RWPE2 (cell line): ENCODE results near the gene MPV17L2.

ENCODE experiments used
- ATAC-seq: fragments of 200-7000 bp; cut with Tn5 transposase; 3 replicates; pipeline ENCODE4 v1.9.1; 2021; ENCODE audit warnings: low read depth
- DNase-seq: peaks from one replicate; pipeline ENCODE4 v3.0.0-alpha.2; 2020; ENCODE audit warnings: low spot score
- H3K27ac ChIP-seq: fragments of 450-650 bp; 2 replicates; pipeline ENCODE4 v1.5.1; 2017; ENCODE audit warnings: mild to moderate bottlenecking; ENCODE audit not compliant: poor library complexity, severe bottlenecking
- H3K27me3 ChIP-seq: fragments of 250-450 bp; sonication (Bioruptor Pico); 2 replicates; pipeline ENCODE4 v1.5.1; 2021; ENCODE audit warnings: mild to moderate bottlenecking, moderate library complexity; ENCODE audit not compliant: insufficient read depth, poor library complexity, severe bottlenecking
- H3K36me3 ChIP-seq: fragments of 250-450 bp; sonication (Bioruptor Pico); 2 replicates; pipeline ENCODE4 v1.5.1; 2020; ENCODE audit warnings: low read depth, mild to moderate bottlenecking, moderate library complexity
- H3K4me1 ChIP-seq: fragments of 250-450 bp; sonication (Bioruptor Pico); 2 replicates; pipeline ENCODE4 v1.5.1; 2021; ENCODE audit warnings: mild to moderate bottlenecking, moderate library complexity; ENCODE audit not compliant: insufficient read depth, poor library complexity, severe bottlenecking
- H3K4me3 ChIP-seq: fragments of 250-450 bp; sonication (Bioruptor Pico); 2 replicates; pipeline ENCODE4 v1.5.1; 2021; ENCODE audit warnings: mild to moderate bottlenecking, moderate library complexity; ENCODE audit not compliant: severe bottlenecking
- H3K9me3 ChIP-seq: fragments of 250-450 bp; sonication (Bioruptor Pico); 2 replicates; pipeline ENCODE4 v1.5.1; 2021; ENCODE audit warnings: mild to moderate bottlenecking, moderate library complexity; ENCODE audit not compliant: severe bottlenecking
- CTCF ChIP-seq: fragments of 450-650 bp; IDR thresholded peaks from one replicate; pipeline ENCODE4 v1.5.1; 2017; ENCODE audit warnings: mild to moderate bottlenecking, moderate library complexity; ENCODE audit not compliant: poor library complexity, severe bottlenecking

The MPV17L2 gene

GRCh38 chr19:18232540-18233223 lies 39.7 kb downstream of the MPV17L2 start:
- Histone ChIP-seq H3K27ac (no peak overlapping the region), H3K9me3 (no peaks in the 10 kb centered on the region), H3K4me1 (no peaks in the 10 kb centered on the region), H3K36me3 (no peaks in the 10 kb centered on the region), H3K4me3 (no peak overlapping the region), H3K27me3 (no peaks in the 10 kb centered on the region)
- ATAC-seq (peak; percentile 26; the same call in 2 of the 3 replicates), DNase-seq (no peak)
- no peak for TF ChIP-seq CTCF

GRCh38 chr19:18233224-18233825 lies 40.3 kb downstream of the MPV17L2 start:
- Histone ChIP-seq H3K27ac (no peak overlapping the region), H3K4me1 (no peaks in the 10 kb centered on the region), H3K27me3 (no peaks in the 10 kb centered on the region), H3K4me3 (no peak overlapping the region), H3K9me3 (no peaks in the 10 kb centered on the region), H3K36me3 (no peaks in the 10 kb centered on the region)
- DNase-seq (no peak), ATAC-seq (peak; percentile 59; the same call in 2 of the 3 replicates)
- TF ChIP-seq CTCF = no peak

- no peak for DNase-seq
- Histone ChIP-seq H3K4me3 (no peak overlapping the region), H3K27ac (no peak overlapping the region), H3K9me3 (no peaks in the 10 kb centered on the region), H3K4me1 (no peaks in the 10 kb centered on the region), H3K27me3 (no peaks in the 10 kb centered on the region), H3K36me3 (no peaks in the 10 kb centered on the region)
- no peak for ATAC-seq
- no peak for TF ChIP-seq CTCF
Observed at GRCh38 chr19:18234194-18234593, 41.2 kb downstream of the MPV17L2 start.

GRCh38 chr19:18239303-18239702 lies 46.3 kb downstream of the MPV17L2 start:
- Histone ChIP-seq H3K27ac (no peak overlapping the region), H3K4me3 (no peak overlapping the region), H3K9me3 (no peaks in the 10 kb centered on the region), H3K4me1 (no peaks in the 10 kb centered on the region), H3K36me3 (no peaks in the 10 kb centered on the region), H3K27me3 (no peaks in the 10 kb centered on the region)
- TF ChIP-seq CTCF = no peak
- DNase-seq = no peak
- no peak for ATAC-seq

GRCh38 chr19:18245297-18245696 lies 52.3 kb downstream of the MPV17L2 start:
- Histone ChIP-seq H3K9me3 (no peaks in the 10 kb centered on the region), H3K36me3 (no peaks in the 10 kb centered on the region), H3K27ac (no peak overlapping the region), H3K27me3 (no peaks in the 10 kb centered on the region), H3K4me1 (no peaks in the 10 kb centered on the region), H3K4me3 (no peak overlapping the region)
- TF ChIP-seq CTCF = no peak
- no peak for DNase-seq
- ATAC-seq = no peak
